Stimulated activated CD4-positive, alpha-beta T cell treated with anti-CD3 and anti-CD28 coated beads, Interleukin-1b, Interleukin-23, amount 100 ng/mL, for 4 hours (primary cell): ENCODE measurements around the gene ZBTB16.

ENCODE experiments used
- DNase-seq, 2 donors: peaks; one replicate each; pipeline ENCODE4 v3.0.0-alpha.2; 2020; ENCODE audit warnings: low read depth in 2 of 2

Gene ZBTB16

DNA sequence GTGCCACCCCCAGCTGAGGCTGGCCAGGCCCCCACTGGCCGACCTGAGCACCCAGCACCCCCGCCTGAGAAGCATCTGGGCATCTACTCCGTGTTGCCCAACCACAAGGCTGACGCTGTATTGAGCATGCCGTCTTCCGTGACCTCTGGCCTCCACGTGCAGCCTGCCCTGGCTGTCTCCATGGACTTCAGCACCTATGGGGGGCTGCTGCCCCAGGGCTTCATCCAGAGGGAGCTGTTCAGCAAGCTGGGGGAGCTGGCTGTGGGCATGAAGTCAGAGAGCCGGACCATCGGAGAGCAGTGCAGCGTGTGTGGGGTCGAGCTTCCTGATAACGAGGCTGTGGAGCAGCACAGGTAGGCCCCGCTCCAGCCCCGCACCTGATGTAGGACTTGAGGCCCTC, 4.7 kb downstream of the ZBTB16 start:
- DNase-seq = no peak

DNA sequence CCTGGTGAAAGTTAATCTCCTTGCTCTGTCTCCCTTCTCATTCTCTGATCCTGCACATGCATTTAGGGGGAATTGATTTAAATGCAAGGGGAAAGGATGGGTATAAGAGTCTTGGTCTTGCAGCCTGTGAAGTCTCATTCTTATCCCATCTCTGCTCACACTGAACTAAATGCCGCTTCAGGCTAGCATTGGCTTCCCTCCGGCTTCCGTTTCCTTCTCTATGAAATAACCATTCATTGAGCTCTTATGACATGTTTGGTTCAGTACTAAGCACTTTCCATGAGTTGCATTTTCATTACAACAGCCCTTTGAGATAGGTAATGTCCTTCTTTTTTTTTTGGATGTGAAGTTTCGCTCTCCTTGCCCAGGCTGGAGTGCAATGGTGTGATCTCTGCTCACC, 5.6 kb downstream of the ZBTB16 start:
- DNase-seq = no peak

DNA sequence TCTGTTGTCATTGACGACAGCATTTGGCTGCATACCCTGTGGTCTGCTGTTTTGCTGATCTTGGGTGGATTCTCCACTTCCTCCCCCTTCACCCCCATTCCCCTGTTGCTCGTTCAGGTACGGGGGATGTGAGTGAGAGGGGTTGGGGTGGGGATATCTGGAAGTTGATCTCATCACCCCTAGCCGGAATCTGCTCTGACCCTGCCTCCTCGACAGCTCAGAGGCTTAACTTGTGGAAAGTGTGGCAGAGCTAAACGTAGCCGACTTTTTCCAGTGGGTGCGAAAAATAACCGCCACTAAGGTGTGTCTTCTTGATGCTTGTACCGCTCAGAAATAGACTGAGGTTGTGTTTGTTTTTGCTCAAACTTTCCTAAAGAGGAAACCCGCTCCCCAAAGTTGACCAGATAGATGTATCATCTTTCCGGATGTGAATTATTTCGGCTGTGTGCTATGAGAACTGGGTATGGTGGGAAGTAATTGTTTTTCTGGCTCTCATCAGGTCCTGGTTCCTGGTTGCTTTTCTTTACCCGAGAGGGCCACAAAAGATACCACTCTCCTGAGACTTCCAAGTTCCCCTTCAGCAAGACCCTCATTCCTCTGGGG, 6.6 kb downstream of the ZBTB16 start:
- DNase-seq = no peak

DNA sequence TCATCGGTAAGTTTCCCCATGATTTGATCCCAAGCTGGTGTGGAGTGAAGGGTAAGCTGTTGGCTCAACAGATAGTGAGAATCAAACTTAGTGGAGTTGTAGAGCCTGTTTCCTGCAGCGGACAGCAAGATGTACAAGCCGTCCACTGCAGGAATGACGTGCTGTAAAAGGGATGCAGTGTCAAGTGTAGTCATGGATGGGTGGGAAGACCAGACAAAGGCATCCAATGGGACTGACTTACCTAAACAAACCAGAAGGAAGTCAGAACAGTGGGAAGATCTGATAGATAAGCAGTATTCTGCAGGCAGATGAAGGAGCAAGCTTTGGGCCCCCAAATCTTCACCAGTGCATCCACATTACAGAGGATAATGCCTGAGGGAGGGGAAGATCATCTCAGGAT, 8.8 kb downstream of the ZBTB16 start:
- no peak for DNase-seq

DNA sequence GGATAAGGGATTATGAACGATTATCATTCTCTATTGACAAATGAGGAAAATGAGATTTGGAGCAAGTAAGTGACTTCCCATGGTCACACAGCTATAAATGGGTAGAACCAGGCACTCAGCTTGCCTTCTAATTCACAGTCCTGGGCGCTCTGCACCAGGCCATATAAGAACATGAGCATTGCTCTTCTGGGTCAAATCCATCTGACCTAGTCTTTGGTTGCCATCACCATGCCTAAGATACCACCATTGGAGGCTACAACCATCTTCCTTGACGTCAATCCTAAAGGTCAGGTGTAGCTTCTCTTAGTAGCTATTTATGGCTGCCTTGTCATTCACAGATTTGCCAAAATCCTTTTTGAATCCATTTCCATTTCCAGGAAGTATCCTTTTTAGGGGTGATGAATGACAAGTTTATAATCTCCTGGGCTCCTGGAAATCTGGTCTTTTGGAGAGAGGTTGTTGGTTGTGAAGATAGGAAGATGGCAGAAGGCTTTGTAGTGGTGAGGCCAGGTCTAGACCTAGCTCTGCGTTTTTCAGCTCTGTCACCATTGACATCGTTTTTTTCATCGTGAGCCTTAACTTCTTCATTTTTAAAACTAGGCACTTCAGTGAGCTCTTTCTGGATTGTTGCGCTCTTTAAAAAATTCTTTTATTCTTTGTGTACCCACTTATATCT, 11.1 kb downstream of the ZBTB16 start:
- DNase-seq = no peak

DNA sequence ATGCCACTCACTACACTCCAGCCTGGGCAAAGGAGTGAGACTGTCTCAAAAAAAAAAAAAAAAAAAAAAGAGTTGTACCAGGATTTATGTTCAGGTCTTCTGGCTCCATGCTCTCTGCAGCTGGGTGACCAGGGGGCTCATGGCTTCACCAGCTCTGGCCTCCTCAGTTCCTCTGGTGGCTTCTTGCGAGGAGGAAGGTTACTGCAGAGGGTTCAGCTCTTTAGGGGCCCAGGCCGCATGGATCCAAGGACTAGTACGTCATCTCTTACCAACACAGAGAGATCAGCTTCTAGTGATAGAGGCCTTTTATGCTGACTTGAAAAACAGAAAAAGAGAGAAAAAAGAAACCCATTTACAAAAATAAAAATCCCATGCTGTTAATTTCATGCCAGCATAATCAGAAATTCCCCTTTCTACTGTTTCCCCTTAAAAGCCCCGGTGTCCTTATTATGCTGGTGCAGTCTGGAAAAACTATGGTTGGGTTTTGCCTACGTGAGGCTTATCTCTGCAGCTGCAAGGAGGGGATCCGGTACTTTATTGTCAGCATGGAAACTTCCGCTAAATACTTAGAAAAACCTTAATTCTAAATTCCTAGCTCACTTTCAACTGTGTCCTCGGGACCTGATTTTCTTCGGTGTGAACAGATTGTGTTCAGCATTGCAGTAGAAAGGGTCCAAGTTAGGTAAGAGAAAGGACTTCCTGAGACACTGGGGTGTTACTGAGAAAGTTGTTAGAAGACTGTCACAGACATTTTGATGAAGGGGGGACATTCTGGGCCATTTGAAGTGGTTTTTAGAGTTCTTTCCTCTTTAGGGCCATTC, 13.7 kb downstream of the ZBTB16 start:
- DNase-seq = no peak

DNA sequence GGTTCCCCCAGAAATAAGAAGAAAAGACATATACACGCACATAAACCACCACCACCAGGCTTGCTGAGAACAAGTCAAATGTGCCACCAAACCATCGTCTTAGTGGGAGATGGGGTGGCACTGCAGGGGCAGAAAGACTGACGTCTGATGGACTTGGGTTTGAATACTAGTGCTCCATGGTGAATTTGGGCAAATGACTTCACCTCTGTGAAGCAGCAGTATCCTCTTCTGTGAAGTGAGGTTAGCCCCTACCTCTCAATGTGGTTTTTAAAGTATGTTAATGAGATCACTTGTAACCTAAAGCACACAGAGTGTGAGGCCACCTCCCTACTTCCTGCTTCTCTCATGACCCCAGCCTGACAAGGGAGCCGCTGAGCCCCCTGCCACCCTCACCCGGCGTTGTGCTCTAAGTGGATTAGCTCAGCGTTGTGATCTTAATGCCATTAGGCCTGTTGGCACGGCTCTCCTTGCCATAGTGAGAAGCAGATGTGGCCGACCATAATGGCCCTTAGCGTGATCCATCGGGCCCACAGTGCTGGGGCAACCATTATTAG, 14.4 kb downstream of the ZBTB16 start:
- DNase-seq = no peak

DNA sequence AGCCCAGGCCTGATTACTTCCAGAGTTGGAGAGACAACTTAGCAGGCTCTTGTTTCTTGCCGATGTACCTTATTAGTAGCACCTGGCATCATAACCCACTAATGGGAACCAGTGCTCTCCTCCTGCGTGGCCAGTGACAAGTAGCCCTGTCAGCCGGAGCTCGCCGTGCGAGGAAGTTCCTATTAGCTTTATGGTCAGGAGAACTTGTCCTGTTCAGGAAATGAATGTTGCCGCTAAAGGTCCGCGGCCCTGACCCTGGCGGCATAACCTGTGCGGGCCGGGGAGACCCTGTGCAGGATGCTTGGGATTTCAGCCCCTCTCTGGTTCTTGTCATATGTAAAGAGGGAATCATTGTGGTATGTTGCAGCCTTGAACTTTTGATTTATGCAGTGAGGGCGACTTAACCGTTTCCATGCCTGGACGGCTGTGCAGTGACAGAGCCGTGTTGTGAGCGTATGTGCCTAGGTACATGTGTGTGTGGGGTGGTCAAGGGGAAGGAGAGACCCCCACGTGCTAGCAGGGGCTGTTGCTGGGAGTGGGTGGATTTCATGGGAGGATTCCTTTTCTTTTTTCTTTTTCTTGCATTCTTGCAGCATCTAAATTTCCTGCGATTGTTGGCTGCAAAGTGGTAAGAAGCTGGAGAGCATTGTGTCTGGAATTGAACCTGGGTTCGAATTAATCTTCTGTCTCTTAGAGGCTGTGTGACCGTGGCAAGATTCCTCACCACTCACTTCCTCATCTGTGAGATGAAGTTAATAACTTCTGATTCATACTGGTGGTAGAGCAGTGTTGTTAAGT, 15.2 kb downstream of the ZBTB16 start:
- DNase-seq = no peak

DNA sequence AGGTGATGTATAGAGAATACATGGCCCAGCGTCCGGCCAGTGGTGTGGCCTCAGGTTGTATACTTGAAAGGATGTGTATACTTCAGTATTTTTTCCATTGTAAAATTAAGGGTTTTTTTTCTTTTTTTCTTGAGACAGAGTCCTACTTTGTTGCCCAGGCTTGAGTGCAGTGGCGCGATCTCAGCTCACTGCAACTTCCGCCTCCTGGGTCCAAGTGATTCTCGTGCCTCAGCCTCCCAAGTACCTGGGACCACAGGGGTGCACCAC, 15.8 kb downstream of the ZBTB16 start:
- DNase-seq = no peak

DNA sequence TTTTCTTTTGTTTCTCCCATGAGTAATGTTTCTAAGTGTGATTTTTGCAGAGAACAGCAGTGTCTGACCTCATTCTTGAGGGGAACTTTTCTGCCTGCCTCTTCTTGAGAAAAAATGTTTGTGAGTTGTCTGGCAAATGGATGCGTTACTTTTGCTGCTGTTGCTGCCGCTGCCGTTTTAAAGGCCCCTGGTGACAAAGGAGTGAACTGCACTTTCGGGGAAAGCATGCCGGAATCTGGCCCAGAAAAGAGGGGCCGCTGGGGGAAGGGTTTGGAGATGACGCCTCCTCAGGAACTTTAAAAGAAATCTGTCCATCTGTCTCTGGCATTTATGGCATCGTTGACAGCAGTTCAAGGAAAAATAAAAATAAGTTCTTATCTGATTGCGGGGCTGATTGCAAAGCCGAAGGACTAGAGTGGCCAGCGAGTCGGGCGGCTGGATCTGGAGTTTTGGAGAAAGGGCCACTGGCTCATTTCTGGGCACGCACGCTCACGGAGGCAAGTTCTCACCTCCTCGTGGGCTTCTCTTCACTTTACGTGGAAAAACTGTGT, 16.5 kb downstream of the ZBTB16 start:
- DNase-seq = peak in 1 of 2 donors; percentile 15

DNA sequence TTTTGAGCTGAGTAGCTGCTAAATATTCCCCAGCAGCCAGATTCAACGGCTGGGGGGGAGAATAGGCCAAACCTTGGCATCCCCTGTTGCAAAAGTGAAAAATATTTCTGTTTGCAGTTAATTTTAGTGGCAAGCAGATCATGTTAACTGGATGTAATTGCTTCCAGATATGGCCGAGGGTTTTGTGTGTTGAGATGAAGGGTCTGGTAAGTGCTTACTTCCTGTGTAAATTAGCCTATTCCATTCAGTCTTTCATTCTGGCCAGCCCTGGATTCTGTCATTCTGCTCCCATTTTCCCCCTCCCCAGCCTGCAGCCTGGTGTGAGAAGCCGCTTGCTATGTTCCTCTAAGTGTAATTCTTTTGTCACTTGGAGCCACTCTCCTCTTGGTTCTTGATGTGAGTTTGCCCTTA, 17.4 kb downstream of the ZBTB16 start:
- no peak for DNase-seq

DNA sequence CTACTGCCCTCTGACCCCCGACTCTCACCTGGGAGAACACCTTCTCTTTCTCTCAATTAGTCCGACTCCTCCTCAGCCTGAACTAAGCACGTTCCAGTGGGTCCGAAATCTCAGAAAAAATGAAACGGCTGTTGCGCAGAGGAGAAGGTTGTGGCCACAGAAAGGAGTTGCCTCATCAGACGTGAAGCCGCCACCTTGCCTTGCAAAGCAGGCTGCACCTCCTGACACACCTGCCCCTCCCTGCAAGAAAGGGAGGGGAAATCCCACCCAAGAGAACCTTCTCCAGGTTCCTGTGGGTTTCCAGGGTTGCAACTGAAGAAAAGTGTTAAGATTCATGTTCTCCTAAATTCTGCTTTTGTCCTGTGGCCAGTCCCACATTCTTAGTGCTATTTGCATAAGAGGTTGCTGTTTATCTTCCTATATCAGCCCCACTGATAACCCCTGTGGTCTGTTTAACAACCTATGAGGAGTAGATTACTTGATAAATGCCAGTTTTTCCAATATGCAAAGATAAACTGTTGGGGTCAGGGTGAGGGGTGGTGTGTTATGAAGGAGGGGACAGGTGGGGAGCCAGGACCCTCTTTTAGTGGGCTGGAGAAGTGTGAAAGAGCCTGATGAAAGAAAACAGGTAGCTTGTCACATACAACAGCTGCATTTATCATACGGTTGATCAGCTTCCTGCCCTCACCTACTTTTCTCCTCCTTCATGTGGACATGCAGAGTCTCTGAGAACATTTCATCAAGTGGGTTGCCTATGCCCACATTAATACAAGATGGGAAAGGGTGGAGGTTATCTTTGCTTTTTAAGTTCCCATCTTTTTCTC, 18.2 kb downstream of the ZBTB16 start:
- DNase-seq = no peak

DNA sequence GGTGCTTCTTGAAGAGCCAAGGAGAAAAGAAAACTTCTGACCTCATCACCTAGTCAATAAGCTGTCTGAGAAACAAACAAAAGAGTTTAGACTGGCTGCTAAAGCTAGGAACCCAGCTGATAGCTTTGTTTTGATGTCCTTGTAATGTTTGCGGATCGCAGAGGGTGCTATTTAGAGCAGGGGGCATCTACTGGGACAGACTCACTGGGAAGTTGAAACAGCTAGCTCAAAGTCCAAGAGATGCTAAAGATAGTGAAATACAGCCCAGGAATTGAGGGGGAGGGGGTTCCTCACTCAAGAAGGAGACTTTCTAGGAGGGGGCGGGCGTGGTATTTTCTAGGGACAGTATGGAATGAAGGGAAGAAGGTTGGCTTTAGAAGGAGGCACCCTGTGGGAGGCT, 18.9 kb downstream of the ZBTB16 start:
- DNase-seq = no peak

DNA sequence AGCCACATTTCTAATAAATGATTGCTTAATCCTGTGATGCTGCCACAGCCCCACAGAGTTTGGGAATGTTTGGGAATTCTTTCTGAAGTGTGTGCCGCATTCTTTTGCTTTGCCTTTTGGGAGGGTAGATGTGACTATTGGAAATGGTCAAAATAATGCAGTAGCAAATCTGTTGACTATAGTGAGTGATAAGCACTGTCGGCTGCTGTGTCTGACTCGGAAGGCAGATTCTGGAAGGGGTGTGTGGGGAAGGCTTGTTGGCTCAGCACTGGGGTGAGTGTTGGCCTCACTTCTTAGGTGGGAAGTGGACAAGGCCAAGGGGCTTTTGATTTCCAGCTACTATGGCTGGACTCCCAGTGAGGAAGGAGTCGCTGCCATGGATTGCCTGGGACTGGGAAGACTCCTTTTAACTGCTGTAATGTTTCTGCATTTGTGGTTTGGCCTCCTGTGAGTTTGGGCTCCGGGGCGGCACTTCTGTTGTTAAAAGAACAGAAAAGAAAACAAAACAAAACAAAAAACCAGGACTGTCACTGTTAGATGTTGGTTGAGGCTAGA, 20.1 kb downstream of the ZBTB16 start:
- DNase-seq = no peak

DNA sequence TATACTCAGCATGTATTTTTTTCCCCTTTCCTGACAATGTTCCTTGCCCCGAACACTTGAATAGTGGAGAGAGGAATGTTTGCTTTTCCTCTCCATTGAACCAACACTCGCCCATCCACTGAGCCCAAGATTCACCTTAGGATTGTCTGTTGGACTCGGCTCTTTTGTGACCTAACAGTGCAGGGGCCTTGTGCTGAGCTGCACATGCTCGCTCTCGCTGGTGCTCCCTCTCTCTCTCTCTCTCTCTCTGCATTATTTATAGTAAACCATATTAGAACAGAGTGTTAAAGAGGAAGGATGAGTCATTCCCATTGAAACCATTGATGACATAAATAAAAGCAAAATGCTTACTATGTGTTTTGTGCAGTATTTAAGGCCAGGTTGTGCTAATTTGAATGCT, 20.7 kb downstream of the ZBTB16 start:
- DNase-seq = no peak

DNA sequence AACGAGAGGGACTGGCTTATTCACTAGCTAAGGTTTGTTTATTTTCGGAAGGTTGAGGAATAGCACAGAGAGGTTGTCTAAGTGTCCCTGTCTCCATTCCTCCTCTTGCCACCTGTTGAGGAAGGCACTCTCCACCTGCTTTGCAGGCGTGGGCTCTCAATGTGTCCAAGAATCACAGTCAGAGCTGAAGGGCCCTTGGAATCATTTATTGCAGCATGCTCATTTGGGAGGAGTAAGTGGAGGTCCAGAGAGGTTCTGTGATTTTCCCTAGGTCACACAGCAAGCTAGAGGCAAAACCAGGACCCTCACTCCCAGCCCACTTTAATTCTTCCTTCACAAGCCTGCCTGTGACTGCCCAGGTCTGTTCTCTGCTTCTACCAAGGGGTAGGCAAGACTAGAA, 21.3 kb downstream of the ZBTB16 start:
- no peak for DNase-seq

DNA sequence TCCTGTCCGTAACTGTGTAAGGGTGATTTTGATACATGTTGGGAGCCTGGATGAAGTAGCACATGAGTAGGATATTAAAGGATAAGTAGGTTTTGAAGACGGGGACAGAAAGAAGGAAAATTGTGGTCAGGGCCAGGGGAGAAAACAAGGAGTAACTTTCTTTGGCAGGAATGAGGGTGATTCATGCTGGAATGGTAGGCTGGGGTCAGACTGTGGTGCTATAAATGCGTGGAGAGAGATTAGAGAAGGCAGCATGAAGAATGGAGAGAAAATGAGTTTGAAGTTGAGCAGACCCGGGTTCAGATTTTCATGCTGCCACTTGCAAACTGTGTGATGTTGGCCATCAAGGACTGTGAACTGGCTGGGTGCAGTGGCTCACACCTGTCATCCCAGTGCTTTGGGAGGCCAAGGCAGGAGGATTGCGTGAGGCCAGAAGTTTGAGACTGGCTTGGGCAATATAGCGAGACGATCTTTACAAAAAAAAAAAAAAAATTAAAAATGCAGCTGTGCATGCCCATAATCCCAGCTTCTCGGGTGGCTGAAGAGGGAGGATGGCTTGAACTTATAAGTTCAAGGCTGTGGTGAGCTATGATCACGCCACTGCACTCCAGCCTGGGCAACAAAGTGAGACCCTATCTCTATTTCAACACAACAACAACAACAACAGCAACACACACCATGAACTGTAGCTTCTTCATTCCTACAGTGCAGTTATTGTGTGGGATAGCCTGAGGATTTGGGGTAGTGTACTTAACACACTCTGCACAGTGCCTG, 22.3 kb downstream of the ZBTB16 start:
- no peak for DNase-seq

DNA sequence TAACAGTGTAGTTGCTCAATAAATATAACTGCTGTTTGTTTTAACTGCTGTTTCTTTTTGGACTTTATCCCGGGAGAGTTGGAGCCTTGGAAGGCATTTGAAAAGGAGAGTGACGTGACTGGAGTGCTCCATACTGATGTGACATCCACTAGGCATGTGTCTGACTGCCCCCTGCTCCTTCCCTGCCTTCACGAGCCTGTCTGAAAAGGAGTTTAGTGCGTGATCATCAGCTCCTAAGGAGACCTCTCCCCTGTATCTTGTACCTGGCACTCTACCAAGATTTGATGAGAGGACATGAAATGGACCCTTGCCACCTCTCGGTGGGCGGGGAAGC, 22.9 kb downstream of the ZBTB16 start:
- DNase-seq = no peak

DNA sequence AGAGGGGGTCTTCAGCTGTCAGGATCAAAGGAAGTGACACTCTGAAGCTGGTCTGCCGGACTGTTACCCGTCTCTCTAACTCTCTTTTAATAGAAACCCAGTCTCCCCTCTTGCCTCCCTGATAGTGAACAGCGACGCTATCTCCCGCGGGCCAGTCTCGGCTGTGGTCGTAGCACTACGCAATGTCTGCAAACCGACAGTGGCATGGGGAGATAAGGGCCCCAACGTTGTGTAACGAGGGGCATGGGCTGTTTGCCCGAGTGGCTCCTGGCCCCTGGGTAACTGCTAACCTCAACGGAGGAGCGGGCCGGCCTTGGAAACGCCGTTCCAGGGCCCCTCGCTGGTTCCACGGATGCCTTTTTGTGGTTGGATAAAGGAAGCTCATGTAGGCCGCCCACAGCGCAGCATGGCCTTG, 23.3 kb downstream of the ZBTB16 start:
- DNase-seq = no peak
